Measurements from ENCODE around the gene MAP2K7.
"Not testable (repeated sequence)": the region's sequence is repeated elsewhere in the genome, so short reads cannot be mapped to it uniquely, and the experiment has no call there.

MAP2K7 gene

GRCh38 chr19:7885818-7886217, 17.9 kb upstream of the MAP2K7 start:
- DNase-seq (ENCODE audit: low read depth) = no peak

- no peak for DNase-seq (ENCODE audit: low read depth)
Measured at GRCh38 chr19:7887408-7888144, 16.1 kb upstream of the MAP2K7 start.

GRCh38 chr19:7888145-7888825, 15.4 kb upstream of the MAP2K7 start, which contains the start of gene LRRC8E:
Gene LRRC8E, plus strand, starts transcription at chr19:7888510. Its CDS starts 7,094 bp downstream, at chr19:7895604.
- DNase-seq (ENCODE audit: low read depth) = no peak

GRCh38 chr19:7888826-7889217, 14.9 kb upstream of the MAP2K7 start:
- no peak for DNase-seq (ENCODE audit: low read depth)

- DNase-seq (ENCODE audit: low read depth) = not testable (repeated sequence)
Measured at GRCh38 chr19:7893362-7894101, 10.1 kb upstream of the MAP2K7 start.

DNA sequence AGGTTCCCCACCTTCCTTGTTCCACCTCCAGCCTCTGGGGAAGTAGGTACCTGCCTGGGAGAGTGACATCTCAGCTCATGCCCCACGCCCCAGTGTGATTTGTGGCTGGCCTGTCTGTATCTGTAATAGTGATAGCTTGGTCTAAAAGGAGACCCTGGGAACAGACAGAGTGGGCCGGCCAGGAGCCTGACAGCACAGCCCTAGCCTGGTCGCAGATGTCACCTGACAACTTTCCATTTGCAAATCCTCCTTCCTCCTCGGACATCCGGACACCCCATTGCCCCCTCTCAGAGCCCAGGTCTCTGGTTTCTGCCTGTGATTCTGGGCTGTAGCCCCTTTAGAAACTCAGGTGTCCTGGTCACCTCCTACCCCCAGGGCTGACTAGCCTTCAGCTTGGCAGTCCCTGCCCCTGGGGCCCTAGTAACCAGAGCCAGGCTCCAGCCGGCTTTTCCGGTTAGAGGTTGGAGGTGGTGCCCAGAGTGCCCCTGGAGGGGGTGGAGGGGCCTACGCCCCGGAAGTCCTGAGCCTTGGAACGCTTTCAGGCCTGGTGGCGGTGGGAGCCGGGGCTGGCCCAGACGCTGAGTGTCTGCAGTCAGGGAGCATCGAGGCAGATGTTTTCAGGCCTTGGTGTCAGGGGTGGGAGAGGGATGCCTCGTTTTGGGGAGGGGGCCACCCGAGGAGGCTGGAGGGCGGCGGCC, 8.9 kb upstream of the MAP2K7 start:
- DNase-seq (ENCODE audit: low read depth) = no peak

GRCh38 chr19:7895565-7895964, 8.1 kb upstream of the MAP2K7 start:
- no peak for DNase-seq (ENCODE audit: low read depth)

DNA sequence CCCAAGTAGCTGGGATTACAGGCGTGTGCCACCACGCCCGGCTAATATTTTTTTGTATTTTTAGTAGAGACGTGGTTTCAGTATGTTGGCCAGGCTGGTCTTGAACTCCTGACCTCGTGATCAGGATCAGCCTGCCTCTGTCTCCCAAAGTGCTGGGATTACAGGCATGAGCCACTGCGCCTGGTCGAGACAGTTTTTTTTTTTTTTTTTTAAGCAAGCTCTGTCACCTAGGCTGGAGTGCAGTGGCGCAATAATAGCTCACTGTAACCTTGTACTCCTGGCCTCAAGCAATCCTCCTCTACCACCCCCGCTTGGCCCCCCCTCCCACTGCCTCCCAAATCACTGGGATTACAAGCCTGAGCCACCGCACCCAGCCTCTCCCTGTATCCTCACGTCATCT, 6.4 kb upstream of the MAP2K7 start:
- no peak for DNase-seq (ENCODE audit: low read depth)

- DNase-seq (ENCODE audit: low read depth) = no peak
Measured at GRCh38 chr19:7898967-7899366, 4.7 kb upstream of the MAP2K7 start.

- no peak for DNase-seq (ENCODE audit: low read depth)
Measured at GRCh38 chr19:7899751-7900378, 3.8 kb upstream of the MAP2K7 start.

DNA sequence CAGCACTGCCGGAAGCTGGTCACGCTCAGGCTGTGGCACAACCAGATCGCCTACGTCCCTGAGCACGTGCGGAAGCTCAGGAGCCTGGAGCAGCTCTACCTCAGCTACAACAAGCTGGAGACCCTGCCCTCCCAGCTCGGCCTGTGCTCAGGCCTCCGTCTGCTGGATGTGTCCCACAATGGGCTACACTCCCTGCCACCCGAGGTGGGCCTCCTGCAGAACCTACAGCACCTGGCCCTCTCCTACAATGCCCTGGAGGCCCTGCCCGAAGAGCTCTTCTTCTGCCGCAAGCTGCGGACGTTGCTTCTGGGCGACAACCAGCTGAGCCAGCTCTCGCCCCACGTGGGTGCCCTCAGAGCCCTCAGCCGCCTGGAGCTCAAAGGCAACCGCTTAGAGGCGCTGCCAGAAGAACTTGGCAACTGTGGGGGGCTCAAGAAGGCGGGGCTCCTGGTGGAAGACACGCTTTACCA, 3.2 kb upstream of the MAP2K7 start:
- DNase-seq (ENCODE audit: low read depth) = no peak

GRCh38 chr19:7900931-7901330, 2.7 kb upstream of the MAP2K7 start:
- DNase-seq (ENCODE audit: low read depth) = no peak

GRCh38 chr19:7901337-7901736, 2.3 kb upstream of the MAP2K7 start:
- no peak for DNase-seq (ENCODE audit: low read depth)

DNA sequence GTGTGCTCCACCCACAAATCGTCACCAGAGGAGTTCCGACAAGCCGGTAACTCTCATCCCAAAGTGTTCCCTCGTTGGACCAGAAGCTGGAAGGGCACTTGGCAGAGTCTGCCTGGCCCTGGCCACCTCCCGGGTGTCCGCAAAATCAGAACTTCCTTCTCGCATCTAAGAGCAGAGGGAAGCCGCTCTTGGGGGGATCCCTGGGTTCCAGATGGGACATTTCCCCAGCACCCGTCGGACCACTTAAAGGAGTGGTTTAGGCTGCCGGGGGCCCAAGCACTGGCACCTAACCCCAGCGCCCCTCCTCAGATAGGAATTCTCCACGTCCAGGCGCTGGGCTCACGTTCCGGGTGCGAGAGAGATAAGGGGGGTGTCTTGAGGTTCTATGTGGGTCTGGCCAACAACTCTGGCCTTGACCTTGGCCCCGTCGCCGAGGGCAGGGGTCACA, 857 bp upstream of the MAP2K7 start:
- no peak for DNase-seq (ENCODE audit: low read depth)

DNA sequence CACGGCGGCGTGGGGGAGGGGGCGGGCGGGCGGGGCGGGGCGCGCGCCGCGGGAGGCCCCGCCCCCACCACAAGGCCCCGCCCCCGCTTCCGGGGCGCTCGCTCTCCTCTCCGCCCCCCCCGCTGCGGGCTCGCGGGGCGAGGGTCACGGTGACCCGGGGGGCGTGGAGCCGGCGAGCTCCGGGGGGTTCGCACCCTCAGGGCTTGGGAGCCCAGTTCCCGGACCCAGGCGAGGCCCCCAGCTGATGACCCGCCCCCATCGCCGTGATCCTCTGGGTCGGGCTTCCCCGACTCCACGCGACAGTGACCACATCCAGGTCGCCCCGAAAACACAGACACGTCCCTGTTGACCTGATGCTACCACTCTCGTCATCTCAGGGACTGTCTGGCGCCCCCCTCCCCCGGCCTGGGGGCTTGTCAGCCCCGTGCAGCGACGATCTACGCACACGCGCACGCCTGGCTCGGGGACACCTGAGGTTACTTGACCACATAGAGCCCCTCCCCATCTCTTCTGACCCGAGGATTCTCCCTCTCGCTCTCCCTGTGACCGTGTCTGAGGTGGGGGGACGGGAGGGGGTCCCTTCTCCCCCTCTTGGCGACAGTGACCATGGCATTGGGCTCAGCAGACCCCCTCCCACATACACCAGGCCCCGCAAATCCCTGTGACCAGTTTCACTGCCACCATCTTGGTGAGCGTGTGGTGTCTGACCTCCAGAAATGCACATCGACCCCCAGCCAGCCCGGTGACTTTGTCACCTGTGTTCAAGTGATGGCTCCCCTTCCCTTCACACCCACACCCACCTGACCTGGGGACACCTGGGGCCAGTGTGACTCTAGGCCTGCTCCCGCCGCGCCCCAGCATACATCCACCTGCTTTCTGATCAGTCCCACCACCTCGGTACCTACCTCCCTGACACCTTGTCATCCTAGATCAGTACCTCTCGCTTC, 670 bp downstream of the MAP2K7 start:
- peak; percentile 58 for DNase-seq (ENCODE audit: low read depth)

DNA sequence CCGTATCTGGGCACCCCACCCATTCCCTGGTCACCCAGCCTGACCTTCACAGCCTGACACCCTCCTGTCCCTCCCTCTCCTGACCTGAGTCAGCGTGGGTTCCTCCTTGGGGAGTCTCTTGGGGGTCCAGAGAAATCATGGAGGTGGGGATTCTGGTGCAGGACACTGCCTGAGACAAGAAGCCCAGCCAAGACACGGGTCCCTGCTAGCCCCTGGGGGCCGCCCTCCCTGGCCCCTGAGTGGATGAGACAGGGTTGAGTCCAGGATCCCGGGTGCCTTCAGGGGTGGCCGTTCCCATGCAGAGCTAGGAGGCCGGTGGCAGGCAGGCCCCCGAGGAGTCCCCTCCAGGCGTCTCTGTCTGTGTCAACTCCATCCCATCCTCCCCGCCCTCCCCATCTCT, 1.6 kb downstream of the MAP2K7 start:
- DNase-seq (ENCODE audit: low read depth) = no peak

- no peak for DNase-seq (ENCODE audit: low read depth)
Measured at GRCh38 chr19:7905859-7906258, 2.2 kb downstream of the MAP2K7 start.

- no peak for DNase-seq (ENCODE audit: low read depth)
Measured at GRCh38 chr19:7907122-7907521, 3.4 kb downstream of the MAP2K7 start.

GRCh38 chr19:7907544-7907943, 3.9 kb downstream of the MAP2K7 start:
- DNase-seq (ENCODE audit: low read depth) = no peak

DNA sequence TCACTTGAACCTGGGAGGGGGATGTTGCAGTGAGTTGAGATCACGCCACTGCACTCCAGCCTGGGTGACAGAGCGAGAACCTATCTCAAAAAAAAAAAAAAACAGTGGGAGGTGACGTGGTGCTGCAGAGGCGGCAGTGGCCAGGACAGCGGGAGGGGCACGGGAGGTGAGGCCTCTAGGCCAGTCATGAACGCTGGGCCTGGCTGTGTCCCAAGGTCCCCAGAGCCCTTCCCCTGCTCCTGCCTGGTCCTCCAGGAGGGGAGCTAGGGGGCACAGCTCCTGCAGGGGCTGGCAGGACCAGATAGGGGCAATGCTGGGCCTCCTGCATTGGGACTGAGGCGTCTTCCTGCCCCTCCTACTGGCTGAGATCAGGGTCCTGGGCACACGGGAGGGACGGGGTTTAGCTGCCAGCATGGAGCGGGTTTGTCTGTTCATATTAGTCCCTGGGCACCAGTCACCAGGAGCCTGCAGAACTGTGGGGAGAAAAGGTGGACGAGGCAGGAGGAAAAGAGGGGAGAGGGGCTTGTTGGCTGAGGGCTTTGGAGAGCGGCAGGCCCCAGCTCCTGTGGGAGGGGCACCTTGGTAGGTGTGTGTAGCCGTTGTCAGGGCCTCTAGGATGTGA, 4.5 kb downstream of the MAP2K7 start:
- DNase-seq (ENCODE audit: low read depth) = no peak
